ENCODE measurements around the gene GMFB. TPM values are rescaled to one million over a fixed set of nuclear protein-coding genes. Genes with fewer than 3 reads are reported as not detected.

Gene GMFB
- total RNA-seq, 1 experiment from 2014 or later: 94.2 TPM

- DNase-seq (ENCODE audit: low read depth): peak; percentile 47
These were observed 1.8 kb upstream of the GMFB start for GRCh38 chr14:54490445-54491175.

GRCh38 chr14:54489731-54490444 is 1.1 kb upstream of the GMFB start:
- DNase-seq (ENCODE audit: low read depth): no peak

- no peak for DNase-seq (ENCODE audit: low read depth)
These were observed 521 bp upstream of the GMFB start for GRCh38 chr14:54489318-54489683.

- DNase-seq (ENCODE audit: low read depth): no peak
These were observed 498 bp downstream of the GMFB start for GRCh38 chr14:54488318-54488645.

- DNase-seq (ENCODE audit: low read depth): peak; percentile 65
These were observed 1.0 kb downstream of the GMFB start for GRCh38 chr14:54487771-54488170.

GRCh38 chr14:54486685-54487084 is 2.1 kb downstream of the GMFB start:
- DNase-seq (ENCODE audit: low read depth): no peak

GRCh38 chr14:54483846-54484245 is 4.9 kb downstream of the GMFB start:
- DNase-seq (ENCODE audit: low read depth): no peak

- no peak for DNase-seq (ENCODE audit: low read depth)
These were observed 5.6 kb downstream of the GMFB start for GRCh38 chr14:54483073-54483745.

GRCh38 chr14:54481695-54482094 is 7.1 kb downstream of the GMFB start:
- DNase-seq (ENCODE audit: low read depth): no peak

- DNase-seq (ENCODE audit: low read depth): no peak
These were observed 7.8 kb downstream of the GMFB start for GRCh38 chr14:54480830-54481562.

- DNase-seq (ENCODE audit: low read depth): no peak
These were observed 10.1 kb downstream of the GMFB start for GRCh38 chr14:54478636-54479215.

- DNase-seq (ENCODE audit: low read depth): no peak
These were observed 12.9 kb downstream of the GMFB start for GRCh38 chr14:54475911-54476310.

GRCh38 chr14:54475187-54475899 is 13.4 kb downstream of the GMFB start:
- DNase-seq (ENCODE audit: low read depth): no peak

GRCh38 chr14:54474232-54474793 is 14.5 kb downstream of the GMFB start:
- no peak for DNase-seq (ENCODE audit: low read depth)

- DNase-seq (ENCODE audit: low read depth): no peak
These were observed 16.5 kb downstream of the GMFB start for GRCh38 chr14:54472315-54472714.

GRCh38 chr14:54471641-54472040 is 17.1 kb downstream of the GMFB start:
- no peak for DNase-seq (ENCODE audit: low read depth)

GRCh38 chr14:54470701-54471100 is 18.1 kb downstream of the GMFB start:
- DNase-seq (ENCODE audit: low read depth): no peak

- no peak for DNase-seq (ENCODE audit: low read depth)
These were observed 21.5 kb downstream of the GMFB start for GRCh38 chr14:54467280-54467679.

- DNase-seq (ENCODE audit: low read depth): no peak
These were observed 23.1 kb downstream of the GMFB start for GRCh38 chr14:54465654-54466053.

GRCh38 chr14:54462048-54462447 is 26.7 kb downstream of the GMFB start:
- DNase-seq (ENCODE audit: low read depth): no peak

GRCh38 chr14:54459106-54459505 is 29.7 kb downstream of the GMFB start:
- no peak for DNase-seq (ENCODE audit: low read depth)
